IMR-90 (cell line): ENCODE measurements around the gene ALPP. TPM values are rescaled to one million over a fixed set of nuclear protein-coding genes. Genes with fewer than 3 reads are reported as not detected.

Source experiments
- ATAC-seq: fragments of 200-7000 bp; cut with Tn5 transposase; 2 replicates; pipeline ENCODE4 v1.9.1; 2020; ENCODE audit warnings: low read depth, mild to moderate bottlenecking, moderate library complexity
- BruUV-seq: library from RNA; stranded (reverse); fragments of 400-500 nt; replicated peaks from 2 replicates; lab custom pipeline; 2021; lab: Mats Ljungman, UMichigan
- CTCF ChIA-PET: fragments of 300-600 bp; formaldehyde crosslinking; extraction: SDS; loops from one replicate; lab custom pipeline; 2021; ENCODE audit warnings: antibody characterized with exemption; lab: Yijun Ruan, JAX
- POLR2A ChIA-PET: fragments of 300-600 bp; sonication (Branson Sonifier 250); formaldehyde crosslinking; loops from one replicate; lab custom pipeline; 2022; ENCODE audit warnings: antibody characterized with exemption; ENCODE audit not compliant: unreplicated experiment; lab: Charles Lee
- DNase-seq: peaks from one replicate; pipeline ENCODE4 v3.0.0; 2013
- H2AFZ ChIP-seq: replicated peaks from 2 replicates; pipeline ENCODE3; 2013; ENCODE audit warnings: low read length, mild to moderate bottlenecking; ENCODE audit not compliant: poor library complexity
- H2AK5ac ChIP-seq: 2 replicates; pipeline ENCODE4 v1.6.1; 2013; ENCODE audit warnings: low read depth, low read length, inconsistent platforms
- H2AK9ac ChIP-seq: replicated peaks from 2 replicates; pipeline ENCODE3; 2013; ENCODE audit warnings: mild to moderate bottlenecking, low read depth, low read length, moderate library complexity; ENCODE audit not compliant: poor library complexity
- H2BK120ac ChIP-seq: 2 replicates; pipeline ENCODE4 v1.6.1; 2013; ENCODE audit warnings: low read depth, low read length, inconsistent platforms
- H2BK15ac ChIP-seq: 3 replicates; pipeline ENCODE4 v1.6.1; 2013; ENCODE audit warnings: low read depth, low read length, inconsistent platforms
- H2BK20ac ChIP-seq: 2 replicates; pipeline ENCODE4 v1.6.1; 2013; ENCODE audit warnings: low read depth, mild to moderate bottlenecking, inconsistent platforms, low read length, moderate library complexity
- H2BK5ac ChIP-seq: 2 replicates; pipeline ENCODE4 v1.6.1; 2013; ENCODE audit warnings: mild to moderate bottlenecking, low read depth, low read length, inconsistent platforms; ENCODE audit not compliant: poor library complexity, severe bottlenecking
- H3K14ac ChIP-seq: replicated peaks from 2 replicates; pipeline ENCODE4 v1.6.1; 2013; ENCODE audit warnings: low read depth, low read length, inconsistent platforms
- H3K18ac ChIP-seq: 2 replicates; pipeline ENCODE4 v1.6.1; 2013; ENCODE audit warnings: low read depth, low read length, control low read depth
- H3K23ac ChIP-seq: 2 replicates; pipeline ENCODE4 v1.6.1; 2013; ENCODE audit warnings: low read depth, low read length, inconsistent platforms
- H3K27ac ChIP-seq: 2 replicates; pipeline ENCODE4 v1.5.1; 2013; ENCODE audit warnings: mild to moderate bottlenecking, control low read depth, low read length; ENCODE audit not compliant: insufficient read depth
- H3K27me3 ChIP-seq: 2 replicates; pipeline ENCODE4 v1.6.1; 2013; ENCODE audit warnings: low read length; ENCODE audit not compliant: control insufficient read depth, insufficient read depth
- H3K36me3 ChIP-seq: 2 replicates; pipeline ENCODE4 v1.6.1; 2013; ENCODE audit warnings: low read length, mixed read lengths; ENCODE audit not compliant: control insufficient read depth, insufficient read depth
- H3K4ac ChIP-seq: 2 replicates; pipeline ENCODE4 v1.6.1; 2013; ENCODE audit warnings: low read depth, low read length, inconsistent platforms
- H3K4me1 ChIP-seq: 2 replicates; pipeline ENCODE4 v1.6.1; 2013; ENCODE audit warnings: low read length, mixed read lengths; ENCODE audit not compliant: control insufficient read depth, insufficient read depth
- H3K4me2 ChIP-seq: 2 replicates; pipeline ENCODE4 v1.6.1; 2013; ENCODE audit warnings: low read depth, mild to moderate bottlenecking, control low read depth, low read length, moderate library complexity
- H3K4me3 ChIP-seq: 2 replicates; pipeline ENCODE4 v1.5.1; 2013; ENCODE audit warnings: low read depth, mild to moderate bottlenecking, control low read depth, low read length, moderate library complexity; ENCODE audit not compliant: insufficient read depth
- H3K56ac ChIP-seq: 2 replicates; pipeline ENCODE4 v1.6.1; 2013; ENCODE audit warnings: low read length, inconsistent platforms; ENCODE audit not compliant: insufficient read depth; ENCODE audit errors: extremely low read depth
- H3K79me1 ChIP-seq, 2 experiments: 2 replicates each; pipeline ENCODE4 v1.6.1; 2013; ENCODE audit warnings: low read length in 2 of 2, inconsistent platforms in 1 of 2, low read depth in 1 of 2
- H3K9ac ChIP-seq: 2 replicates; pipeline ENCODE4 v1.6.1; 2013; ENCODE audit warnings: low read depth, low read length, control low read depth
- H3K9me1 ChIP-seq: 2 replicates; pipeline ENCODE4 v1.6.1; 2013; ENCODE audit warnings: low read length, inconsistent platforms; ENCODE audit not compliant: insufficient read depth
- H3K9me3 ChIP-seq: 2 replicates; pipeline ENCODE4 v1.6.1; 2013; ENCODE audit warnings: low read length; ENCODE audit not compliant: control insufficient read depth, insufficient read depth
- H4K20me1 ChIP-seq: 2 replicates; pipeline ENCODE4 v1.6.1; 2013; ENCODE audit warnings: low read length, inconsistent platforms; ENCODE audit not compliant: insufficient read depth
- H4K5ac ChIP-seq: 2 replicates; pipeline ENCODE4 v1.6.1; 2013; ENCODE audit warnings: mild to moderate bottlenecking, low read depth, low read length, control low read depth
- H4K8ac ChIP-seq, 2 experiments: 2 replicates each; pipeline ENCODE4 v1.6.1; 2013; ENCODE audit warnings: low read depth in 2 of 2, low read length in 2 of 2, control low read depth in 1 of 2, inconsistent platforms in 1 of 2
- H4K91ac ChIP-seq: 2 replicates; pipeline ENCODE4 v1.6.1; 2013; ENCODE audit warnings: low read depth, low read length, inconsistent platforms; ENCODE audit not compliant: insufficient read depth
- BHLHE40 ChIP-seq: fragments of 150-350 bp; IDR thresholded peaks from 2 replicates; pipeline ENCODE4 v1.6.1; 2016; ENCODE audit warnings: mild to moderate bottlenecking, low read depth, low read length
- FOS ChIP-seq: fragments of 150-350 bp; IDR thresholded peaks from 2 replicates; pipeline ENCODE4 v1.6.1; 2016; ENCODE audit warnings: low read depth, low read length
- MXI1 ChIP-seq: IDR thresholded peaks from 2 replicates; pipeline ENCODE4 v1.6.1; 2012; ENCODE audit warnings: low read depth, mild to moderate bottlenecking, low read length, moderate library complexity, borderline replicate concordance
- RAD21 ChIP-seq: IDR thresholded peaks from 2 replicates; pipeline ENCODE4 v1.6.1; 2012; ENCODE audit warnings: low read length, improper control_type of control experiment
- RCOR1 ChIP-seq: IDR thresholded peaks from 2 replicates; pipeline ENCODE4 v1.6.1; 2012; ENCODE audit warnings: mild to moderate bottlenecking, low read length, improper control_type of control experiment; ENCODE audit not compliant: insufficient replicate concordance
- SMC3 ChIP-seq: fragments of 150-350 bp; IDR thresholded peaks from 2 replicates; pipeline ENCODE4 v1.6.1; 2016; ENCODE audit warnings: low read depth, mild to moderate bottlenecking, antibody characterized with exemption, low read length, moderate library complexity
- WGBS, 2 experiments: methylation state at CpG; one replicate each; pipeline versions ENCODE4 v1.1.5 to v1.1.7; 2013; ENCODE audit warnings: missing lambda C conversion rate in 2 of 2; ENCODE audit not compliant: insufficient read length in 1 of 2; ENCODE audit errors: extremely low coverage in 2 of 2; 5-methylcytosine and 5-hydroxymethylcytosine counted together
- dilution Hi-C: fragments of 300-500 bp; cut with HindIII; formaldehyde crosslinking; loops from one replicate; pipeline ENCODE4 v1.14.3; 2018; ENCODE audit warnings: low sequenced_read_pairs; ENCODE audit not compliant: unreplicated experiment
- in situ Hi-C: fragments of 300-500 bp; cut with MboI; formaldehyde crosslinking; loops from 3 replicates; pipeline ENCODE4 v1.14.3; 2019; ENCODE audit warnings: low sequenced_read_pairs, inconsistent platforms, mixed read lengths
- intact Hi-C: fragments of 100-400 bp; cut with micrococcal nuclease; formaldehyde crosslinking; loops from 2 replicates; pipeline ENCODE4 v1.10.0; 2022
- polyA plus RNA-seq, 3 experiments: library from polyadenylated mRNA; depleted of rRNA; stranded (reverse); fragments of >200 nt; gene quantifications; 2 replicates each; pipeline ENCODE4 v1.2.3, GENCODE V29; 2012; ENCODE audit warnings: low replicate concordance in 1 of 3
- total RNA-seq: library from RNA; depleted of rRNA; stranded (reverse); fragments of >200 nt; gene quantifications from 2 replicates; pipeline ENCODE4 v1.2.3, GENCODE V29; 2012

Gene ALPP
- total and polyA plus RNA-seq, 2 of the 4 experiments (the other 2 are of a cell fraction): not detected

DNA sequence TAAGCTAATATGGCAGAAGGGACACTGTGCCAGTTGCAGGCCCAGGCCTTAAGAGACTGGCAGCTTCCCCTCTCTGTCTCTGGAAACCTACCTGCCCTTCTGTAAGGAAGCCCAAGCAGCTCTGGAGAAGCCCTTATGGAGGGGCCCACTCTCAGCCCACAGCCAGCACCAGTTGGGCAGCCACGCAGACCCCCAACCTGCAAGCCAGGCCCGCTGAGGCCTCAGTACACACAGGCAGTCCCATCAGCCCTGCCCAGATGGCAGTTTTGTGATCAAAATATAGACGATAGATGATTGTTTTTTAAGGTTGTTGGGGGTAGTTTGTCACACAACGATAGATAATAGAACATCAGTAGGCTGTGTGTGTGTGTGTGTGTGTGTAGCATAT, 36.8 kb upstream of the ALPP start:
- Histone ChIP-seq H3K9ac (no peak overlapping the region), H3K23ac (no peak overlapping the region), H3K27me3 (peaks cover 2% of the 10 kb centered on the region; the same call in 1 of the 2 replicates), H3K79me1 (no peaks in the 10 kb centered on the region), H4K91ac (no peak overlapping the region), H2AK9ac (no peak overlapping the region), H2BK20ac (no peak overlapping the region), H3K18ac (no peak overlapping the region), H3K9me1 (no peaks in the 10 kb centered on the region), H3K14ac (no peak overlapping the region), H2BK15ac (no peak overlapping the region), H4K5ac (no peak overlapping the region), H3K36me3 (no peaks in the 10 kb centered on the region), H3K9me3 (no peaks in the 10 kb centered on the region), H2AFZ (no peak overlapping the region), H4K8ac (no peak overlapping the region), H3K4me2 (no peak overlapping the region), H2BK5ac (no peak overlapping the region), H2AK5ac (no peak overlapping the region), H2BK120ac (no peak overlapping the region), H3K56ac (no peak overlapping the region), H3K4me3 (no peak overlapping the region), H3K27ac (no peak overlapping the region), H3K4me1 (no peaks in the 10 kb centered on the region), H3K4ac (no peak overlapping the region), H4K20me1 (no peaks in the 10 kb centered on the region)
- 60% methylated on average over 1 of the region's 4 CpGs; no CpG with 5 or more reads in 1 of the 2 experiments for WGBS, 2 experiments
- intact Hi-C loops: no loop called here
- BruUV-seq: no TSS peak
- CTCF ChIA-PET: no interaction called here
- DNase-seq (no peak), ATAC-seq (no peak)
- TF ChIP-seq MXI1 (no peak), BHLHE40 (no peak), SMC3 (no peak), RAD21 (no peak), RCOR1 (no peak), FOS (no peak)
- POLR2A ChIA-PET: no interaction called here
- dilution Hi-C loops: no loop called here
- in situ Hi-C loops: no loop called here
